Measurements from ENCODE around the gene SHMT2.
A peak's percentile ranks its signal among the peaks of the same experiment; 100 is the strongest.

The SHMT2 gene

GRCh38 chr12:57234233-57234570, 4.7 kb downstream of the SHMT2 start:
- TF ChIP-seq FOXP2 (optimal IDR thresholded peaks at IDR 0.05; ENCODE audit: borderline replicate concordance, extremely low read depth, extremely low read length, insufficient read depth) = no peak
- no peak for TF ChIP-seq SIN3A (IDR thresholded peaks at IDR 0.05; ENCODE audit: borderline replicate concordance, insufficient read depth, low read length)
- no peak for TF ChIP-seq REST (IDR thresholded peaks at IDR 0.05; ENCODE audit: insufficient read depth in 1 of 2, low read depth in 2 of 2, low read length in 2 of 2)
- no peak for TF ChIP-seq POLR2AphosphoS5 (IDR thresholded peaks at IDR 0.05; ENCODE audit: low read depth, low read length)
- no peak for TF ChIP-seq TAF1 (IDR thresholded peaks at IDR 0.05; ENCODE audit: borderline replicate concordance, insufficient read depth, low read length)

- TF ChIP-seq TAF1 (IDR thresholded peaks at IDR 0.05; ENCODE audit: borderline replicate concordance, insufficient read depth, low read length) = no peak
- TF ChIP-seq POLR2AphosphoS5 (IDR thresholded peaks at IDR 0.05; ENCODE audit: low read depth, low read length) = no peak
- no peak for TF ChIP-seq FOXP2 (optimal IDR thresholded peaks at IDR 0.05; ENCODE audit: borderline replicate concordance, extremely low read depth, extremely low read length, insufficient read depth)
- no peak for TF ChIP-seq REST (IDR thresholded peaks at IDR 0.05; ENCODE audit: insufficient read depth in 1 of 2, low read depth in 2 of 2, low read length in 2 of 2)
- TF ChIP-seq SIN3A (IDR thresholded peaks at IDR 0.05; ENCODE audit: borderline replicate concordance, insufficient read depth, low read length) = no peak
Observed at GRCh38 chr12:57234571-57235016, 5.1 kb downstream of the SHMT2 start.

- peak; percentile 17; the same call in 1 of the 2 replicates for TF ChIP-seq POLR2AphosphoS5 (IDR thresholded peaks at IDR 0.05; ENCODE audit: low read depth, low read length)
- no peak for TF ChIP-seq SIN3A (IDR thresholded peaks at IDR 0.05; ENCODE audit: borderline replicate concordance, insufficient read depth, low read length)
- no peak for TF ChIP-seq TAF1 (IDR thresholded peaks at IDR 0.05; ENCODE audit: borderline replicate concordance, insufficient read depth, low read length)
Observed at GRCh38 chr12:57235017-57235727, 5.7 kb downstream of the SHMT2 start.

- no peak for TF ChIP-seq REST (IDR thresholded peaks at IDR 0.05; ENCODE audit: insufficient read depth in 1 of 2, low read depth in 2 of 2, low read length in 2 of 2)
- TF ChIP-seq SIN3A (IDR thresholded peaks at IDR 0.05; ENCODE audit: borderline replicate concordance, insufficient read depth, low read length) = no peak
- no peak for TF ChIP-seq TAF1 (IDR thresholded peaks at IDR 0.05; ENCODE audit: borderline replicate concordance, insufficient read depth, low read length)
- no peak for TF ChIP-seq FOXP2 (optimal IDR thresholded peaks at IDR 0.05; ENCODE audit: borderline replicate concordance, extremely low read depth, extremely low read length, insufficient read depth)
- no peak; the same call in none of the 2 replicates for TF ChIP-seq POLR2AphosphoS5 (IDR thresholded peaks at IDR 0.05; ENCODE audit: low read depth, low read length)
Observed at GRCh38 chr12:57235728-57236131, 6.2 kb downstream of the SHMT2 start.

GRCh38 chr12:57236201-57236924, 6.9 kb downstream of the SHMT2 start:
- TF ChIP-seq POLR2AphosphoS5 (IDR thresholded peaks at IDR 0.05; ENCODE audit: low read depth, low read length) = peak; percentile 61
- TF ChIP-seq SIN3A (IDR thresholded peaks at IDR 0.05; ENCODE audit: borderline replicate concordance, insufficient read depth, low read length) = no peak

All from PFSK-1 (cell line).